ENCODE results near the gene TMEM120B.

The TMEM120B gene

DNA sequence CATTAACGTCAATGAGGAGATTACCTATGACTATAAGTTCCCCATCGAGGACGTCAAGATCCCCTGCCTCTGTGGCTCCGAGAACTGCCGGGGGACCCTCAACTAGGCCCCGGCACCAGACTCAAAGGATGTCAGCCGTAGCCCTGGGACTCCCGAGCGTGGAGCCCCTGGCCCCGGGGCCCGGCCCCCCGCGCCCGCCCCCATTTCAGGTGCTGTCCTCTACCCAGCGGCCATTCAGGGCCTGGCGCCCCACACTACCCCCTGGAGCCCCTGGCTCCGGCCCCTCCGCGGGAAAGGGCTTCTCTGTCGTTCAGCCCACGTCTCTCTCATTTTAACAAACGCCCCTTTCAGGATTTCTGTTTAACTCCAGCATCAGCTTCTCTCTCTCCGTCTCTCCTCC is 117.6 kb downstream of the TMEM120B start (continued):
- TF ChIP-seq, protein P1, sequence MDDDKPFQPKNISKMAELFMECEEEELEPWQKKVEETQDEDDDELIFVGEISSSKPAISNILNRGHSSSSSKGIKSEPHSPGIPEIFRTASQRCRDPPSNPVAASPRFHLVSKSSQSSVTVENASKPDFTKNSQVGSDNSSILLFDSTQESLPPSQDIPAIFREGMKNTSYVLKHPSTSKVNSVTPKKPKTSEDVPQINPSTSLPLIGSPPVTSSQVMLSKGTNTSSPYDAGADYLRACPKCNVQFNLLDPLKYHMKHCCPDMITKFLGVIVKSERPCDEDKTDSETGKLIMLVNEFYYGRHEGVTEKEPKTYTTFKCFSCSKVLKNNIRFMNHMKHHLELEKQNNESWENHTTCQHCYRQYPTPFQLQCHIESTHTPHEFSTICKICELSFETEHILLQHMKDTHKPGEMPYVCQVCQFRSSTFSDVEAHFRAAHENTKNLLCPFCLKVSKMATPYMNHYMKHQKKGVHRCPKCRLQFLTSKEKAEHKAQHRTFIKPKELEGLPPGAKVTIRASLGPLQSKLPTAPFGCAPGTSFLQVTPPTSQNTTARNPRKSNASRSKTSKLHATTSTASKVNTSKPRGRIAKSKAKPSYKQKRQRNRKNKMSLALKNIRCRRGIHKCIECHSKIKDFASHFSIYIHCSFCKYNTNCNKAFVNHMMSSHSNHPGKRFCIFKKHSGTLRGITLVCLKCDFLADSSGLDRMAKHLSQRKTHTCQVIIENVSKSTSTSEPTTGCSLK (tag by site-specific recombination; IDR thresholded peaks at IDR 0.05): no peak
- no peak for TF ChIP-seq ZNF560 (tag by site-specific recombination; IDR thresholded peaks at IDR 0.05; ENCODE audit: borderline replicate concordance)
- TF ChIP-seq KLF1 (tag by site-specific recombination; IDR thresholded peaks at IDR 0.05): no peak
- no peak for TF ChIP-seq ZNF394 (tag by site-specific recombination; IDR thresholded peaks at IDR 0.05; ENCODE audit: borderline replicate concordance)

DNA sequence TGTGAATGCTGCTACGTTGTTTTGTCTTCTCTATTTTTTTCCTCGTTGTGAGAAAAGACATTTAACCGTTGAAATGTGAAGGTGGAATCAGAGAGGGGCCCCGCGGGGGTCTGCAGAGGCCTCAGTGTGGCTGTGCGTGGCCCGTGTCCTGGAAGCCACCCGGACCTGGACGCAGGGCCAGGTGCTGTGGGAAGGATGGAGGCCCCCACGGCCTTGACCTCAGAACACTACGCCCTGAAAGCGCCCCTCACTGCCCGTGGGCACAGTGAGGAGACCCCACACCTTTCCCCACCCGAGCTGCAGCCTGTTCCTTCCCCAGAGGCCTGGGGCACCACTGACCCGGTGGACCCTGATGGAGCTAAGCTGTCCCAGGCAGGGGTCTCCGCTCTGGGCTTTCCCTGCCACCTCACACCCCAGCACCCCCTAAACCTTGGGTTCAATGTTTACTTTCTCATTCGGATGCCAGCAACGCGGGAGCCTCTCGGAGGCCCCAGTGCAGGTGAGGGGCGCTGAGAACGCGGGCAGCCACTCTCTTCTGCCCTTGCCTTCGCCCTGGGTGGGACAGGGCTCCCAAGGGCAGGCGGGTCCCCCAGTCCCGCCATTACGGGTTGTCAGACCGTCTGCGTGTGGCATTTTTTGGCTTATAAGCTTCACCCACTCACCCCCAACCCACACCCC is 118.2 kb downstream of the TMEM120B start:
- H3K4me1 ChIP-seq (ENCODE audit: control insufficient read depth, insufficient read depth, low read length): no peaks in the 10 kb centered on the region
- no peaks in the 10 kb centered on the region for H3K9me3 ChIP-seq (ENCODE audit: control insufficient read depth, insufficient read depth, low read depth, low read length)
- no peak overlapping the region for H3K4me3 ChIP-seq (ENCODE audit: low read depth, low read length)
- TF ChIP-seq ZFP3 (tag by site-specific recombination; IDR thresholded peaks at IDR 0.05; ENCODE audit: low read depth): no peak
- no peak overlapping the region for H3K27ac ChIP-seq (ENCODE audit: extremely low read depth, low read depth, low read length)
- POLR2A ChIA-PET: no interaction called here
- CTCF ChIA-PET: no interaction called here
- H3K36me3 ChIP-seq (ENCODE audit: control insufficient read depth in 2 of 2, insufficient read depth in 1 of 2, low read length in 2 of 2): peaks cover 11 to 58% of the 10 kb centered on the region in 2 experiments; a peak in 2 of 3 replicates

Data from HEK293 (cell line).